Activated naive CD8-positive, alpha-beta T cell treated with anti-CD3 and anti-CD28 coated beads, Interleukin-2, amount 10 ng/mL, durations not matched to agents 7 days and 5 days (primary cell): ENCODE data around the gene RGCC. TPM values are rescaled to one million over a fixed set of nuclear protein-coding genes. Genes with fewer than 3 reads are reported as not detected.
"Not testable (repeated sequence)": the region's sequence is repeated elsewhere in the genome, so short reads cannot be mapped to it uniquely, and the experiment has no call there.

Source experiments
- ATAC-seq: fragments of 150-1000 bp; cut with Tn5 transposase; one replicate; pipeline ENCODE4 v1.10.0; 2021; ENCODE audit warnings: low read depth, moderate library complexity
- POLR2A ChIA-PET: fragments of 350-600 bp; sonication (Branson Sonifier 250); formaldehyde crosslinking; loops from one replicate; lab custom pipeline; 2021; ENCODE audit warnings: antibody characterized with exemption; lab: Charles Lee
- DNase-seq: peaks from one replicate; pipeline ENCODE4 v3.0.0; 2021
- H3K27ac Mint-ChIP-seq: one replicate; pipeline ENCODE4 v1.8.0; 2022; ENCODE audit warnings: mild to moderate bottlenecking, mixed read lengths
- H3K27me3 Mint-ChIP-seq: one replicate; pipeline ENCODE4 v1.8.0; 2022; ENCODE audit warnings: mild to moderate bottlenecking, moderate library complexity, mixed read lengths
- H3K36me3 Mint-ChIP-seq: one replicate; pipeline ENCODE4 v1.8.0; 2021; ENCODE audit warnings: mild to moderate bottlenecking, mixed read lengths
- H3K4me1 Mint-ChIP-seq: one replicate; pipeline ENCODE4 v1.8.0; 2021; ENCODE audit warnings: mixed read lengths
- H3K4me3 Mint-ChIP-seq: one replicate; pipeline ENCODE4 v1.8.0; 2022; ENCODE audit warnings: mild to moderate bottlenecking, moderate library complexity, mixed read lengths
- H3K9me3 Mint-ChIP-seq: one replicate; pipeline ENCODE4 v1.8.0; 2021; ENCODE audit warnings: mixed read lengths
- total RNA-seq, 2 experiments: library from RNA; stranded (reverse); gene quantifications; one replicate each; pipeline ENCODE4 v1.2.3, GENCODE V29; 2021

The RGCC gene
- total RNA-seq, 2 experiments from 2014 or later = 38.7 to 45.3 TPM

DNA sequence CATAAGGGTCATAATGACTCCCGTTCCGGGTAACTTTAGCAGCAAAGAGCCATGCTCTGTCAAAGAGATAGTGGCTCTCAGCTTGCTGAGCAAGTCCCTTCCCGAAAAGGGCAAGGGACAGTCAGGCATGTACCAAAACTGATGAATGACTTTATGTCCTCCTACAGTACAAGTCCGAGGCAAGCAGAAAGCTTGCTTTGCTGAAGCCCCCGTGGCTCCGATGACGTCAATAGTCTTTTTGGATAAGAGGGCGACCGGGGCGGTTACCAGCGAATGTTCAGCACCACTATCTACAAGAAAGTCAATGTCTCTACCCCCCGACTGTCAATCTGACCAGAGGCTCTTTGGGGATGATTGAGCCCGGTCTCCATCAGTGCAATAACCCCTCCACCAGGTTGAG lies 34.1 kb upstream of the RGCC start:
- POLR2A ChIA-PET = interaction anchor here (0.5 kb wide), 1 partner anchor 720 kb away, joined by 3 read pairs; no protein-coding TSS in a partner anchor

DNA sequence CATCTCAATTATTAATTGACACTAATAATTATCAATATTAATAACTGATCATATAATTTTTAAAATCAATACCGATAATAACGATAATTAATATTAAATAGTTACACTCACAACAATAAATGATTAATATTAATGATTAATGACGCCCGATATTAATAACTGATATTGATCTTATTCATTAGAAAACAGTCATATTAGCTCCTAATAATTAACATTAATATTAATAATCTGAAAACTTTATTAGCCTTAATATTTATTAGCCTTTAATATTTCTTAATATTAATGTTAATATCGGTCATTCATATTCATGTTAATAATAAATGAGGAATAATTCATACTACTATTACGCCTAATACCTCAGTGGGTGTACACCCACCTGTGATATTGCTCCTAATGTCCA lies 32.7 kb upstream of the RGCC start:
- H3K4me3 Mint-ChIP-seq, H3K9me3 Mint-ChIP-seq, H3K27me3 Mint-ChIP-seq, H3K4me1 Mint-ChIP-seq, H3K27ac Mint-ChIP-seq, ATAC-seq, POLR2A ChIA-PET, DNase-seq, H3K36me3 Mint-ChIP-seq: not testable (repeated sequence)

More for the DNA sequence above, 34.1 kb upstream of the RGCC start:
- not testable (repeated sequence) for H3K27ac Mint-ChIP-seq, H3K4me3 Mint-ChIP-seq, H3K27me3 Mint-ChIP-seq, DNase-seq, H3K9me3 Mint-ChIP-seq, ATAC-seq, H3K36me3 Mint-ChIP-seq, H3K4me1 Mint-ChIP-seq

DNA sequence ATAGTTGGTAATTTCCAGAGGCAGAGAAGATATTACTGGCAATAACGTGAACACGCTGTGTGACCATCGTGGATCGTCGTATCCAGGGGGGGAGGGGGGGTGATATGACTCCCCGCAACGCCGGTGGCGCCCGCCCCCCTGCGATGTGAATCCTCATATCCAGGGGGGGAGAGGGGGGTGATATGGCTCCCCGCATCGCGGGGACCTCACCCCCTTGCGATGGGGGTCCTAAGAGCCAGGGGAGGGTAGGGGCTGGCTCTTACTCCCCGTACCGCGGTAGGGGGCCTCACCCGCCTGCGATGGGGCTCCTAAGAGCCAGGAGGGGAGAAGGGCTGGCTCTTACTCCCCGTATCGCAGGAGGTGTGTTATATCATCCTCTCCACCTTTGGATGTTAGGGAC lies 31.3 kb upstream of the RGCC start:
- Mint-ChIP-seq H3K36me3 (no peaks in the 10 kb centered on the region), H3K27ac (no peak overlapping the region), H3K9me3 (no peaks in the 10 kb centered on the region), H3K27me3 (no peaks in the 10 kb centered on the region), H3K4me3 (no peak overlapping the region), H3K4me1 (peaks cover 8% of the 10 kb centered on the region)
- ATAC-seq (peak; percentile 44), DNase-seq (peak; percentile 54)
- POLR2A ChIA-PET = no interaction called here

DNA sequence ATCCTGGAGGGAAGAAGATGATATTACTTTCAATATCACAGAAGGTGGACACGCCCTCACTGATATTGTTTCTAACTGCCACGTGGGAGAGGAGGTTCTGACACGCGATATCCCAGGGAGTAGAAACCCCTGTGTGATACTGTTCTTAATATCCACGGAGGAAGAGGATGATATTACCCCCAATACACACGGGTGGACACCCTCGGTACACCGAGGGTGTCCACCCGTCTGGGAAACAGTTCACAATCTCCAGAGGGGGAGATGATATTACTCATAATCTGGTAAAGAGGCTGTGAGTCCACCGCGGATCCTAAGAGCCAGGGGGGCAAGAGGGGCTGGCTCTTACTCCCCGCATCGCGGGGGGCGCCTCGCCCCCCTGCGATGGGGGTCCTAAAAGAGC lies 29.7 kb upstream of the RGCC start:
- ATAC-seq (peak; percentile 49), DNase-seq (no peak)
- H3K4me1 Mint-ChIP-seq = peaks cover 8% of the 10 kb centered on the region
- no peaks in the 10 kb centered on the region for H3K27me3 Mint-ChIP-seq
- no peaks in the 10 kb centered on the region for H3K9me3 Mint-ChIP-seq
- H3K27ac Mint-ChIP-seq = no peak overlapping the region
- POLR2A ChIA-PET = no interaction called here
- H3K36me3 Mint-ChIP-seq = no peaks in the 10 kb centered on the region
- peak overlapping the region; percentile 81 for H3K4me3 Mint-ChIP-seq

DNA sequence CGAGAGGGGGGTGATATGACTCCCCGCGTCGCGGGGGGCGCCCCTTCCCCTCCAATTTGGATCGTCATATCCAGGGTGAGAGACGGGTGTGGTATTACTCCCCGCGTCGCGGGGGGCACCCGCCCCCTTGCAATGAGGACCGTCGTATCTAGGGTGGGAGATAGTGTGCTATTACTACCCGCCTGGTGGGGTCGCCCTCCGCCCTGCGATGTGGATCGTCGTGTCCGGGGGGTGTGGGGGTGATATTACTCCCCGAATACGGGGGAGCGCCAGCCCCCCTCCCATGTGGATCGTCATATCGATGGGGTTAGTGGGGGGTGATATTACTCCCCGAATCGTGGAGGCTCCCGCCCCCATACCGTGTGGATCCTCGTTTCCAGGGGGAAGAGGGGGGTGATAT lies 29.2 kb upstream of the RGCC start:
- H3K4me3 Mint-ChIP-seq = peak overlapping the region; percentile 81

DNA sequence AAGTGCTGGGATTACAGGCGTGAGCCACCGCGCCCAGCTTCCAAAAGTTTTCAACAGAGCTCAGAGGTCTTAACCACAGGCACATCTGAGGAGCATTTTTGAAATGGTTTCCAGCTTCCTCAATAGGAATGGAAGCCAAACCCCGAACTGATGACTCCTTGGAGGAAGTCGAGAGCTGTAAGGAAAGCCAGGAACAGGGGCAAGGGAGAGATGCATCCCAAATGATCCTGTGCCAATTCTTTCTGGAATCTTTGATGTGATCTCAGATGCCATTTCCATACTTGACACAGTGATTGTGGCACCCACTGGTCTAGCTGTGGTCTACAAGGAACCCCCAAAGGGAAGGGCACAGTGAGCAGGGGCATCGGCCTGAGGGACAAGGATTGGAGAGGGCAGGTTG lies 23.3 kb upstream of the RGCC start:
- H3K4me3 Mint-ChIP-seq, DNase-seq, H3K36me3 Mint-ChIP-seq, ATAC-seq, H3K27ac Mint-ChIP-seq, H3K9me3 Mint-ChIP-seq, POLR2A ChIA-PET, H3K4me1 Mint-ChIP-seq, H3K27me3 Mint-ChIP-seq: not testable (repeated sequence)

More for the DNA sequence above, 29.2 kb upstream of the RGCC start:
- H3K9me3 Mint-ChIP-seq = no peaks in the 10 kb centered on the region
- peak; percentile 65 for DNase-seq
- no peak overlapping the region for H3K27ac Mint-ChIP-seq
- H3K36me3 Mint-ChIP-seq = no peaks in the 10 kb centered on the region
- POLR2A ChIA-PET = no interaction called here
- peak; percentile 84 for ATAC-seq
- H3K27me3 Mint-ChIP-seq = no peaks in the 10 kb centered on the region
- H3K4me1 Mint-ChIP-seq = peaks cover 8% of the 10 kb centered on the region

DNA sequence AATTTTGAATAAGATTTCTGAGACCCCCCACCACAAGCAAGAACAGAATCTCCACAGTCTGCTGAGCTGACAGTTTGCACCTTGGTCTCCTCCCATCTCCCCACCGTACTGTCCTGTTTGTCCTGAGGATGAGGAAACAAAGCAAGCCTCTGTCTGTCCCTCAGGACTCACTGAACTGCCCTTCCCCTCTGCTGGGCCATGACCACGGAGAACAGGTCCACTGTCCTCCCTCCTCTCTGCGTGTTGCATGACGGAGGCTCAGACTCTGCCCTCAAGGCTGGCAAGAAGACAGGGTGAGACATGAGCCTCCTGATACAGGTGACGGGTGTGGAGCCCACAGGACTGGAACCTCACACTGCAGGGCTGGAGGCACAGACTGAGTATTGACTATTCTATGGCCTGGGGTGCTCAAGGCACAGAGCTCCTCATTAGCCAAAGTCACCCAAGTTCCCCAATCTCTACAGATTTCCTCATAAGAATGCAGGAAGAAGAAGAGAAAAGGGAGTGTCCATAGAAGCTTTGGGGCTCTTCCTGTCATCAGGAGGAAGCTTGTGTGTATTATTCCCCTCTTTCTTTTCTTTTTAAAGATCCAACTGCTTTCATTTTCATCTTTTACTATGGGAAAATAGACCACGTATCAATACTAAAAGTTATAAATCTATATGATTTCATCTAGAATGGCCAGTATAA lies 22.4 kb upstream of the RGCC start:
- no peak for DNase-seq
- H3K27ac Mint-ChIP-seq = no peak overlapping the region
- no peaks in the 10 kb centered on the region for H3K9me3 Mint-ChIP-seq
- H3K27me3 Mint-ChIP-seq = no peaks in the 10 kb centered on the region
- H3K36me3 Mint-ChIP-seq = no peaks in the 10 kb centered on the region
- ATAC-seq = no peak
- POLR2A ChIA-PET = no interaction called here
- H3K4me3 Mint-ChIP-seq = no peak overlapping the region
- H3K4me1 Mint-ChIP-seq = peaks cover 1% of the 10 kb centered on the region

DNA sequence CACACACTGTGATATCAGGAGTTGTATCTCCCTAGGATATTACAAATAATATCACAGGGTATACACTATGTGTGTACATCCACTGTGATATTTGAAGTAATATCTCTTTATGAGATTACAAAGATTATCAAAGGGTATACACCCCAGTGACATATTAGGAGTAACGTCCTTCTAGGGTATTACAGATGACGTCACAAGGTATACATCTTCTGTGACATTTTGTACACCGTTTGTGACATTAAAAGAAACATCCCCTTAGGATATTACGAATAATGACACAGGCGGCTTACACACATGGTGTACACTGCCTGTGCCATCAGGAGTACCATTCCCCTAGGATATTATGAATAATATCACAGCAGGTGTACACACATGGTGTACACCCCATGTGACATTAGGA lies 13.4 kb upstream of the RGCC start:
- DNase-seq (no peak), ATAC-seq (no peak)
- peaks cover 1% of the 10 kb centered on the region for H3K4me1 Mint-ChIP-seq
- H3K36me3 Mint-ChIP-seq = no peaks in the 10 kb centered on the region
- no peak overlapping the region for H3K4me3 Mint-ChIP-seq
- POLR2A ChIA-PET = no interaction called here
- H3K27ac Mint-ChIP-seq = no peak overlapping the region
- no peaks in the 10 kb centered on the region for H3K27me3 Mint-ChIP-seq
- H3K9me3 Mint-ChIP-seq = no peaks in the 10 kb centered on the region

DNA sequence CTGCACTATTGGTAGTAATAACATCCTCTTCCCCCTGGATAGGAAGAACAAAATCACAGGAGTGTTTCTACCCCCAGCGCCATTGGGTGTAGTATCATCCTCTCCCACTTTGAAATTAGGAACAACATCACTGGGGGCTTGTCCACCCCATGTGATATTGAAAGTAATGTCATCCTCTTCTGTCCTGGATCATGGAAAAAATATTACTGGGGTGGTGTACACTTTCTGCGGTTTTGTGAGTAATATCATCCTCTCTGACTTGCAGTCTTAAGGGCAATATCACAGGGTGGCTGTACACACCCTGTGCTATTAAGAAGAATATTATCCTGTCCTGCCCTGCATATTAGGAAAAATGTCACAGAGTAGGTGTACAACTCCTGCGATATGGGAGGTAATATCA lies 4.9 kb upstream of the RGCC start:
- ATAC-seq = peak; percentile 21
- Mint-ChIP-seq H3K4me1 (peaks cover 9% of the 10 kb centered on the region), H3K27ac (no peak overlapping the region), H3K36me3 (no peaks in the 10 kb centered on the region), H3K4me3 (no peak overlapping the region), H3K9me3 (no peaks in the 10 kb centered on the region), H3K27me3 (peaks cover 19% of the 10 kb centered on the region)
- DNase-seq = no peak
- POLR2A ChIA-PET = no interaction called here

DNA sequence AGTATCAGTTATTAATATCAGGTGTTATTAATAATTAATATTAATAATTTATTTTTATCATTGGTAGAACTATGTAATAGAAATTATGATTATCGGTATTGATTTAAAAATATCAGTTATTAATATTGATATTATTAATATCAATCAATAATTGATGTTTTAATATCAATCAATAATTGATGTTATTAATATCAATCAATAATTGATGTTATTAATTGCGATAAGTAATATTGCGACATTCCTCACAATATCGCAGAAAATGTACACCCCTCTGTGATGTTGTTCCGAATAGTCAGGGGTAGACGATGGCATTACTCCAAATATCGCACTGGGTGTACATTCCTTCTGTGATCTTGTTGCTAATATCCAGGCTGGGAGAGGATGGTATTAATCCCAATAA lies 3.7 kb upstream of the RGCC start:
- POLR2A ChIA-PET = no interaction called here
- Mint-ChIP-seq H3K27me3 (peaks cover 19% of the 10 kb centered on the region), H3K9me3 (no peaks in the 10 kb centered on the region), H3K27ac (no peak overlapping the region), H3K36me3 (no peaks in the 10 kb centered on the region), H3K4me1 (peaks cover 9% of the 10 kb centered on the region), H3K4me3 (no peak overlapping the region)
- ATAC-seq (no peak), DNase-seq (no peak)

DNA sequence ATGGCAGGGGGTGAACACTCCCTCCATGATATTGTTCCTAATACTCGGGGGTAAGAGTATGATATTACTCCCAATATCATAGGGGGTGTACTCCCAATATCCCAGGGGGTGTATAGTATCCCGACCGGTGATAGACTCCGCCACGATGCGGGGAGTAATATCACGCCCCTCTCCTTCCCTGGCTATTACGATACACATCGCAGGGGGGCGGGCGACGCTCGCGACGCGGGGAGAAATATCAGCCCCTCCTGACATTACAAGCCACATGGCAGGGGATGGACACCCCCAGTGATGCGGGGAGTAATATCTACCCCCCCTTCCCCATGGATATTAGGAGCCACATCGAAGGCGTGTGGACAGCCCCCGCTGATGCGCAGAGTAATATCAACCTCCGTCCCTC lies 3.2 kb upstream of the RGCC start:
- ATAC-seq = no peak
- no peak for DNase-seq
- Mint-ChIP-seq H3K27ac (no peak overlapping the region), H3K4me3 (no peak overlapping the region), H3K36me3 (no peaks in the 10 kb centered on the region), H3K9me3 (no peaks in the 10 kb centered on the region), H3K4me1 (peaks cover 13% of the 10 kb centered on the region), H3K27me3 (peaks cover 19% of the 10 kb centered on the region)
- POLR2A ChIA-PET = no interaction called here

DNA sequence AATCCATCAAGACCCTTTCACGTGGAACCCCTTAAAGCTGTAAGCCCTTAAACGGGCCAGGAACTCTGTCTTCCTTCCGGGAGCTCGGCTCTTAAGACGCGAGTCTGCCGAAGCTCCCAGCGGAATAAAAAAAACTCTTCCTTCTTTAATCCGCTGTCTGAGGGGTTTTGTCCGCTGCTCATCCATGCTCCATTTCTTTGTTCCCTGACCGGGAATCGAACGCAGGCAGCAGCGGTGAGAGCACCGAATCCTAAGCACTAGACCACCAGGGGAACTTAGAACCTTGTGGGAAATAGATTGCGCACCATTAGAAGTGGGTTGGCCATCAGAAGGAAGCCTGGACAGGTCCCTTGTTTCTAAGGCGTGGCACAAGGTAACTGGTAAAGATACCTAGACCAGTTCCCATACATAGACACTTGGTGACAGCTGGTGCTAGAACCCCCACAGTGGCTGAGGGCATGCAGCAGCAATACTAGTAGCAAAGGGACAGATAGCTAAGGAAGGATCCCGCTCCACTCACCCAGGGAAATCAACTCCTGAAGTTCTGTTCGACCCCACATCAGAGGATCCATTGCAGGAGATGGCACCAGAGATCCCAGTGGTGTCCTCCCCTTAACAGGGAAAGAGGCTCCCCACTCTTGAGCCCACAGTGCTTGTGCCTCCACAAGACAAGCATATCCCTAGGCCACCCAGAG lies 1.5 kb upstream of the RGCC start:
- Mint-ChIP-seq H3K27me3 (peaks cover 19% of the 10 kb centered on the region), H3K27ac (peak overlapping the region; percentile 30), H3K36me3 (peaks cover 5% of the 10 kb centered on the region), H3K4me1 (peaks cover 29% of the 10 kb centered on the region), H3K9me3 (no peaks in the 10 kb centered on the region), H3K4me3 (peak overlapping the region; percentile 66)
- ATAC-seq = no peak
- DNase-seq = no peak
- POLR2A ChIA-PET = interaction anchor here (1.0 kb wide), 1 partner anchor 196 kb away, joined by 3 read pairs; no protein-coding TSS in a partner anchor

DNA sequence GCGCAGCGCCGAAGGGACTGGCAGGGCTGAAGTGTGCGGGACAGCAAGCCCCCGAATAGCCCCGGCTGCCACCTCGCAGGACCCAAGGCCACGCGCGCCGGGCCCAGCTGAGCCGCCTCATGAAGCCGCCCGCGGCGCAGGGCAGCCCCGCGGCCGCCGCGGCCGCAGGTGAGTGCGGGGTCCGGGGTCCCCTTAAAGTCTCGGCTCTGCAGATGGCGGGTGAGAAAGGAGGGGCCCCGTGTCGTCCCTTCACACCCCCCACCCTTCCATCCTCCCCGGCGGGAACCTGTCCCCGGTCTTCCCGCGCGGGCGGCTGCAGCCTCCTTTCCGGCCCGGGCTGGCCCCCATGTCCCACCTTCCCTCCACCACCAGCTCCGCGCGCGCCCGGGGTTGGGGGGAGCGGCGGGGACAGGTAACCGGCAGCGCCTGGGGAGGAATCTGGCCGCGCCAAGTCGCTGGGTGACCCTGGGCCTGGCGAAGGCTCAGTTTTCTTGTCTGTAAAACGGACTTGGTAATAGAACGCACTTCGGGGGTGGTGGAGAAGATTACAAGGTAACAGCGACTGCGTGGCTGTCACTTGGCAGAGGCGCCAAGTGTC lies 338 bp downstream of the RGCC start:
- Mint-ChIP-seq H3K4me1 (peaks cover 43% of the 10 kb centered on the region), H3K9me3 (no peaks in the 10 kb centered on the region), H3K36me3 (peaks cover 5% of the 10 kb centered on the region), H3K4me3 (peak overlapping the region; percentile 89), H3K27ac (no peak overlapping the region), H3K27me3 (peaks cover 19% of the 10 kb centered on the region)
- peak; percentile 17 for ATAC-seq
- peak; percentile 65 for DNase-seq
- POLR2A ChIA-PET = interaction anchor here (0.9 kb wide), 1 partner anchor 101 kb away, joined by 3 read pairs; no protein-coding TSS in a partner anchor
